Endothelial cell of hepatic sinusoid (primary cell): ENCODE results near the gene PDCD6IP.
"Not testable (repeated sequence)": the region's sequence is repeated elsewhere in the genome, so short reads cannot be mapped to it uniquely, and the experiment has no call there.

ENCODE experiments used
- in situ Hi-C: cut with HindIII; loops from 2 replicates; pipeline ENCODE4 v1.10.0; 2017; ENCODE audit warnings: low sequenced_read_pairs

PDCD6IP gene

GRCh38 chr3:33792167-33792892, 6.1 kb upstream of the PDCD6IP start:
- in situ Hi-C loops = loop anchor here (25.0 kb wide), 2 partner anchors 355 to 630 kb away; partner anchors contain the start of gene UBP1

DNA sequence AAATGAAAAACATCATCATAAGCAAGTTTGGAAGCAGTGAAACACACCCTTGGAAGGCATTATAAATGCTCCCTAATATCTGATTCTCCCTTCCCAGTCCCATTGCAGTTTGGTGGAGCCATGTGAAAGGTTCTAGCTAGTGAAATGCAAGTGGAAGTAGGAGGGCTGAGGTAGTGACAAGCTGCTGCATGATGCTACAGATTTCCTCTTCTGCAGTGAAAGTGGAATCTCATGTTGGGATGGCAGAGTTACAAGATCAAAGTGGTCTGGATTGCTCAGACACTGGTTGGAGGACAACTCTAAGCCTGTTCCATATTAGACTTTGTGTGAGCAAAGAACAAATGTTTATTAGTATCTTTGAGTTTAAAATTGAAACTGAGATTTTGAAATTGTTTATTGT, 3.3 kb upstream of the PDCD6IP start:
- in situ Hi-C loops = loop anchor here (25.0 kb wide), 2 partner anchors 358 to 633 kb away; partner anchors contain the start of gene UBP1

GRCh38 chr3:33795856-33796536, 2.4 kb upstream of the PDCD6IP start:
- in situ Hi-C loops = loop anchor here (25.0 kb wide), 2 partner anchors 359 to 634 kb away; partner anchors contain the start of gene UBP1

GRCh38 chr3:33798113-33798417, 365 bp upstream of the PDCD6IP start:
- in situ Hi-C loops = loop anchor here (25.0 kb wide), 2 partner anchors 361 to 636 kb away; partner anchors contain the start of gene UBP1

- in situ Hi-C loops = loop anchor here (25.0 kb wide), 2 partner anchors 362 to 637 kb away; partner anchors contain the start of gene UBP1
Measured at GRCh38 chr3:33799202-33799551, 747 bp downstream of the PDCD6IP start.

DNA sequence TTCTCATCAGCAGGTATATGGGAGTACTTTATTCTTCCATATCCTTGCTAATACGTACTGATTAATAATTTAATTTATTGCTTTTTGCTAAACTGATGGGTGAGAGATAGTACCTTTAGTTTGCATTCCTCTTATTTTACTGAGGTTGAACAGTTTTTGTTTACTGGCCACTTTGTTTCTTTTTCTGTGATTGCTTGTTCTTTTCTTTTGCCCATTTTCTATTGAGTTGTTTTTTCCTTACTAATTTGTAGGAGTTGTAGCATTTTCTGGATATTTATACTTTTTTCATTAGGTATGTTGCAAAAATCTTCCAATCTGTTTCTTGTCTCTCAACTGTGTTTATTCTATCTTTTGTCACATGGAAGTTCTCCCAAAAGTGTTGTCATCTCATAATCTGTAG, 4.8 kb downstream of the PDCD6IP start:
- in situ Hi-C loops = no loop called here

GRCh38 chr3:33803894-33804526, 5.6 kb downstream of the PDCD6IP start:
- in situ Hi-C loops = no loop called here

DNA sequence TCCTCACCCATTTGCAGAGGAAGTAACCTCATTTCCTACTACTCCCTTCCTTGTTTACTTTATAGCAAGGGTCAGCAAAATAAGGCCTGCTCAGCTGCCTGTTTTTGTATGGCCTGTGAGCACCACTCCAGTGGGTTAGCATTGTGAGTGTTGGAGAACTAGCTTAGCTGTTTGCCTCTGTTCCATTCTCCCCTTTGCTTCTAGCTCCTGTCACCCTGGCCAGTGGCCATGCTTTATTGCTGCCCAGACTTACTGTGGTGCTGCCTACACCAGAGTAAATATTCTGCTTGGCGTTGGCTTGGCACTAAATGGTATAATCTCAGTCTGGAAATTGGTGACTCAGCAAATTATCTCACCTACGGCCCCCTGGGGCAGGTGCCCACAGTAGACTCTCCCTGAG, 8.8 kb downstream of the PDCD6IP start:
- in situ Hi-C loops = no loop called here

- in situ Hi-C loops = no loop called here
Measured at GRCh38 chr3:33808559-33808958, 10.1 kb downstream of the PDCD6IP start.

- in situ Hi-C loops = no loop called here
Measured at GRCh38 chr3:33810545-33810944, 12.1 kb downstream of the PDCD6IP start.

DNA sequence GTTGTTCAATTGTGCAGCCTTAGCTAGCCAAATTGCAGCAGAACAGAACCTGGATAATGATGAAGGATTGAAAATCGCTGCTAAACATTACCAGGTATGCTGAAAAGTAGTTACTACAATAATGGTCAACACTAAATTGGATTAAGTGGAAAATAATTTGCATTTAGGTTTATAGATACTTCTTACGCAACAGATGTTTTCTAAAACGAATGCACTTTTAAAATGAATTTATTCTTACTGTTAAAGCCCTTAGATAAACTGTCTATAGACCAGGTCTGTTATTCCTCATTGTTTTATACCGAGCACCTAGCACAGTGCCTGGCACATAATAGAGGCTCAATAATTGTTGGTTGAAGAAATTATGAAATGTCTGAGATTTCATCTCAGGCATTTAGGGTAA, 23.6 kb downstream of the PDCD6IP start:
- in situ Hi-C loops = no loop called here

DNA sequence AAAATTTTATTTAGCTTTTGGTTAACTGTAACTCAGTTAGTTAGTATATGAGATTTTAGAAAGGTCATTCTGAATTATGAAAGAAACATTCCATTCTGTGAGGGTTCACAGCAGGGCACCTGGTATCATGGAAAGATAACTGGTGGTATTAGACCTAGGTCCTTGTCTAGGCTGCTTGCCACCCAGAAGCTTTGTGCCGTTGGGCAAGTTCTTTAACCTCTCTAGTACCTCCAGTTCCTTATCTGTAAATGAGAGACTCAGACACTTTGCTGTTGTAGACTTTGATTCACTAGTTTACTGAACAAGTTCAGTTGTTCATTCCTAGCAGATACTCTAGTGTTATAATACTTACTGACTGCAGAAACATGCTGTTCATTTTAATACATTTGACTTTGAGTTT, 25.4 kb downstream of the PDCD6IP start:
- in situ Hi-C loops = no loop called here

GRCh38 chr3:33825111-33825510, 26.7 kb downstream of the PDCD6IP start:
- in situ Hi-C loops = no loop called here

DNA sequence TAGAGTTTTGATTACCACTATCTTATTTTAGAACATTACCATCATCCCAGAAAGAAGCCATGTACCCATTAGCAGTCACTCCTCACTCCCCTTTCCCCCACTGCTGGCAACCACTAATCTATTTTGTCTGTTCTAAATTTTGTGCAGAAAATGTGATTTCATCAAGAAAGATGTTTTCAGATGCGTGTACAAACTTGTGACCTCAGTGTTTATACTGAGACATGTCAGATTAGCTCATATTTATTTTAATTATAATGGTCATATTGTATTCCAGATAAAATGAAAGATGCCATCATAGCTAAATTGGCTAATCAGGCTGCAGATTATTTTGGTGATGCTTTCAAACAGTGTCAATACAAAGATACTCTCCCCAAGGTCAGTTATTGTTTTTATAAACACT, 27.8 kb downstream of the PDCD6IP start:
- in situ Hi-C loops = no loop called here

GRCh38 chr3:33826688-33827087, 28.3 kb downstream of the PDCD6IP start:
- in situ Hi-C loops = no loop called here

DNA sequence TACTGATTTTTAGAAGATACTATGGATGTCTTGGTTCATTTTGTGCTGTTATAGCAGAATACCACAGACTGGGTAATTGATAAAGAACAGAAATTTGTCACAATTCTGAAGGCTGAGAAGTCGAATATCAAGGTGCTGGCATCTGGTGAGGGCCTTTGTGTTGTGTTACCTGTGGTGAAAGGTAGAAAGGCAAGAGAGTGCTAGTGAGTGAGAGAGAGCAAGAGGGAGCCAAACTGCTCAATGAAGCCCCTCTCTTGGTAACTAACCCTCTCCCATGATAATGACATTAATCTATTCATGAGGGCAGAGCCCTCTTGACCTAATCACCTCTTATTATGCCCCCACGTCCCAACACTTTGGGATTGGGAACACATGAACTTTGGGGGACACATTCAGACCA, 31.3 kb downstream of the PDCD6IP start:
- in situ Hi-C loops = no loop called here

DNA sequence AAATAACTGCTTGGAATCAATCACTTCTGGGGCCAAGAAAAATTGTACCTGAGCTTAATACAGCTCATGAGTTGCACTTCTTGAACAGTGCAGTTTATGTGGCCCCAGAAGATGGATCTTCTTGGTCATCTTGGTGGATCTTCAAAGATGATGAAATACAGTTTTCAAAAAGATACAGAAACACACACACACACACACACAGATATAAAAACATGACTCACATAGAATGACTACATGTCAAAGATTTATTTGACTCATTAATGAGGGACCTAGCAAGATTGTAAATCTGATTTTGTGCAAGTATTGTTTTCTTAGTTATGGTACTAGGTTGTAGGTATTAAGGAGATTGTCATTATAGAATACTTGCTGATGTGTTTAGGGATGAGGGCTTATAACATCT, 32.6 kb downstream of the PDCD6IP start:
- in situ Hi-C loops = no loop called here

- in situ Hi-C loops = no loop called here
Measured at GRCh38 chr3:33833408-33834095, 35.1 kb downstream of the PDCD6IP start.

GRCh38 chr3:33834096-33834453, 35.6 kb downstream of the PDCD6IP start:
- in situ Hi-C loops = no loop called here

DNA sequence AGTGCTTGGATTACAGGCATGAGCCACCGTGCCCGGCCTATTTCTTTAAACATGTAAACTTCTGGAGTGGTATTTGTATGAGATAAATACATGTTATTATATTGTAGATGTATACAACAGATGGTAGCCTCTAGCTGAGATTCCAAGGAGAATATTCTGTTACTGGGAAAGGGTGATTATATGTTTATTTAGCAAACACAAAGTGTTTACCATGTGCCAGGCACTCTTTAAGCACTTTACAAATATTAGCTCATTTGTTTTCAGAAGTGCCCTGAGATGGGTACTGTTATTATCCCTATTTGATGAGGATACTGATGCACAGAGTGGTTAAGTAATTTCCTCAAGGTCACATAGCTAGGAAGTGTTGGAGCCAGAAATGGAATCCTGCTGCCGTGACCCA, 38.8 kb downstream of the PDCD6IP start:
- in situ Hi-C loops = not testable (repeated sequence)

- in situ Hi-C loops = no loop called here
Measured at GRCh38 chr3:33839283-33839682, 40.9 kb downstream of the PDCD6IP start.
